ENCODE results near the gene TRIM50.
"Not testable (repeated sequence)": the region's sequence is repeated elsewhere in the genome, so short reads cannot be mapped to it uniquely, and the experiment has no call there.

TRIM50 gene

GRCh38 chr7:73330772-73331171, 2.9 kb upstream of the TRIM50 start:
- Mint-ChIP-seq H3K27ac (no peak overlapping the region), H3K9me3 (no peaks in the 10 kb centered on the region), H3K36me3 (no peaks in the 10 kb centered on the region), H3K4me3 (no peak overlapping the region), H3K4me1 (no peaks in the 10 kb centered on the region)
- DNase-seq (ENCODE audit: low spot score in 2 of 2) (no peak), ATAC-seq (no peak)

- ATAC-seq (no peak), DNase-seq (ENCODE audit: low spot score in 2 of 2) (no peak)
- H3K4me1 Mint-ChIP-seq = no peaks in the 10 kb centered on the region
- H3K4me3 Mint-ChIP-seq = no peak overlapping the region
- H3K36me3 Mint-ChIP-seq = no peaks in the 10 kb centered on the region
- no peaks in the 10 kb centered on the region for H3K9me3 Mint-ChIP-seq
- no peak overlapping the region for H3K27ac Mint-ChIP-seq
Measured at GRCh38 chr7:73329861-73330581, 2.1 kb upstream of the TRIM50 start.

- Mint-ChIP-seq H3K4me3 (no peak overlapping the region), H3K9me3 (no peaks in the 10 kb centered on the region), H3K4me1 (peaks cover 7% of the 10 kb centered on the region), H3K36me3 (peaks cover 4% of the 10 kb centered on the region), H3K27ac (no peak overlapping the region)
- no peak for DNase-seq (ENCODE audit: low spot score in 2 of 2)
- no peak for ATAC-seq
Measured at GRCh38 chr7:73328696-73329095, 814 bp upstream of the TRIM50 start.

- H3K4me1 Mint-ChIP-seq = peaks cover 16% of the 10 kb centered on the region
- not testable (repeated sequence) for DNase-seq (ENCODE audit: low spot score in 2 of 2); H3K27ac Mint-ChIP-seq; ATAC-seq; H3K36me3 Mint-ChIP-seq; H3K4me3 Mint-ChIP-seq; H3K9me3 Mint-ChIP-seq
Measured at GRCh38 chr7:73327449-73327848, 433 bp downstream of the TRIM50 start.

GRCh38 chr7:73325424-73325823, 2.5 kb downstream of the TRIM50 start:
- not testable (repeated sequence) for DNase-seq (ENCODE audit: low spot score in 2 of 2); H3K36me3 Mint-ChIP-seq; ATAC-seq; H3K27ac Mint-ChIP-seq; H3K9me3 Mint-ChIP-seq; H3K4me3 Mint-ChIP-seq
- peaks cover 16% of the 10 kb centered on the region for H3K4me1 Mint-ChIP-seq

GRCh38 chr7:73324081-73324845, 3.6 kb downstream of the TRIM50 start:
- Mint-ChIP-seq H3K27ac (peak overlapping the region; percentile 86), H3K4me1 (peaks cover 16% of the 10 kb centered on the region), H3K4me3 (peak overlapping the region; percentile 65)
- not testable (repeated sequence) for H3K9me3 Mint-ChIP-seq, H3K36me3 Mint-ChIP-seq
- ATAC-seq (peak; percentile 84), DNase-seq (ENCODE audit: low spot score in 2 of 2) (peak; percentile 23 to 66)

- H3K4me3 Mint-ChIP-seq = peak overlapping the region; percentile 65
- H3K36me3 Mint-ChIP-seq; H3K9me3 Mint-ChIP-seq; ATAC-seq; DNase-seq (ENCODE audit: low spot score in 2 of 2): not testable (repeated sequence)
- peak overlapping the region; percentile 86 for H3K27ac Mint-ChIP-seq
- H3K4me1 Mint-ChIP-seq = peaks cover 16% of the 10 kb centered on the region
Measured at GRCh38 chr7:73323434-73324080, 4.3 kb downstream of the TRIM50 start.

GRCh38 chr7:73320009-73320408, 7.9 kb downstream of the TRIM50 start:
- not testable (repeated sequence) for H3K27ac Mint-ChIP-seq; DNase-seq (ENCODE audit: low spot score in 2 of 2); H3K9me3 Mint-ChIP-seq; H3K4me3 Mint-ChIP-seq; H3K36me3 Mint-ChIP-seq; ATAC-seq
- peaks cover 16% of the 10 kb centered on the region for H3K4me1 Mint-ChIP-seq

GRCh38 chr7:73319541-73319940, 8.3 kb downstream of the TRIM50 start:
- DNase-seq (ENCODE audit: low spot score in 2 of 2); H3K9me3 Mint-ChIP-seq; H3K4me3 Mint-ChIP-seq; H3K27ac Mint-ChIP-seq; ATAC-seq; H3K36me3 Mint-ChIP-seq: not testable (repeated sequence)
- peaks cover 16% of the 10 kb centered on the region for H3K4me1 Mint-ChIP-seq

- H3K27ac Mint-ChIP-seq; H3K36me3 Mint-ChIP-seq; H3K4me3 Mint-ChIP-seq; ATAC-seq; H3K4me1 Mint-ChIP-seq; H3K9me3 Mint-ChIP-seq; DNase-seq (ENCODE audit: low spot score in 2 of 2): not testable (repeated sequence)
Measured at GRCh38 chr7:73318656-73319204, 9.2 kb downstream of the TRIM50 start.

GRCh38 chr7:73316521-73316920, 11.4 kb downstream of the TRIM50 start:
- Mint-ChIP-seq H3K36me3 (no peaks in the 10 kb centered on the region), H3K4me1 (no peaks in the 10 kb centered on the region), H3K4me3 (no peak overlapping the region), H3K9me3 (no peaks in the 10 kb centered on the region), H3K27ac (no peak overlapping the region)
- ATAC-seq = no peak
- no peak for DNase-seq (ENCODE audit: low spot score in 2 of 2)

- H3K27ac Mint-ChIP-seq = no peak overlapping the region
- H3K36me3 Mint-ChIP-seq = no peaks in the 10 kb centered on the region
- DNase-seq (ENCODE audit: low spot score in 2 of 2) (no peak), ATAC-seq (no peak)
- peaks cover 3% of the 10 kb centered on the region for H3K4me1 Mint-ChIP-seq
- H3K9me3 Mint-ChIP-seq = no peaks in the 10 kb centered on the region
- no peak overlapping the region for H3K4me3 Mint-ChIP-seq
Measured at GRCh38 chr7:73314271-73314670, 13.6 kb downstream of the TRIM50 start.

GRCh38 chr7:73313521-73313906, 14.4 kb downstream of the TRIM50 start:
- Mint-ChIP-seq H3K4me1 (peaks cover 10% of the 10 kb centered on the region), H3K36me3 (peaks cover 3% of the 10 kb centered on the region), H3K4me3 (no peak overlapping the region), H3K27ac (no peak overlapping the region), H3K9me3 (no peaks in the 10 kb centered on the region)
- no peak for ATAC-seq
- no peak for DNase-seq (ENCODE audit: low spot score in 2 of 2)

- no peak for DNase-seq (ENCODE audit: low spot score in 2 of 2)
- no peak overlapping the region for H3K27ac Mint-ChIP-seq
- H3K4me3 Mint-ChIP-seq = no peak overlapping the region
- peaks cover 16% of the 10 kb centered on the region for H3K4me1 Mint-ChIP-seq
- no peaks in the 10 kb centered on the region for H3K9me3 Mint-ChIP-seq
- no peak for ATAC-seq
- peaks cover 8% of the 10 kb centered on the region for H3K36me3 Mint-ChIP-seq
Measured at GRCh38 chr7:73312831-73313520, 14.9 kb downstream of the TRIM50 start.

- ATAC-seq; H3K9me3 Mint-ChIP-seq; H3K27ac Mint-ChIP-seq; DNase-seq (ENCODE audit: low spot score in 2 of 2); H3K4me3 Mint-ChIP-seq: not testable (repeated sequence)
- peaks cover 23% of the 10 kb centered on the region for H3K36me3 Mint-ChIP-seq
- H3K4me1 Mint-ChIP-seq = peaks cover 31% of the 10 kb centered on the region
Measured at GRCh38 chr7:73311421-73311820, 16.5 kb downstream of the TRIM50 start.
